Gastrocnemius medialis (tissue), 4 donors: ENCODE data around the gene CACNA2D2.

Source experiments
- POLR2A ChIP-seq, 2 donors: fragments of 450-650 bp; IDR thresholded peaks; one replicate each; pipeline ENCODE4 v1.6.1; 2017; ENCODE audit warnings: antibody characterized with exemption in 2 of 2, mild to moderate bottlenecking in 2 of 2, moderate library complexity in 2 of 2
- TF ChIP-seq, protein P1 (sequence below), 5 experiments: fragments of 450-650 bp in 3 of 5; fragments of 200-600 bp in 2 of 5; sonication (generic) in 2 of 5; IDR thresholded peaks in 4 of 5; conservative IDR thresholded peaks in 1 of 5; 1 replicate in 4 of 5; 2 replicates in 1 of 5; pipeline ENCODE4 v1.5.1; 2016 to 2019; ENCODE audit warnings: antibody characterized with exemption in 5 of 5, mild to moderate bottlenecking in 3 of 5, moderate library complexity in 3 of 5

DNA sequence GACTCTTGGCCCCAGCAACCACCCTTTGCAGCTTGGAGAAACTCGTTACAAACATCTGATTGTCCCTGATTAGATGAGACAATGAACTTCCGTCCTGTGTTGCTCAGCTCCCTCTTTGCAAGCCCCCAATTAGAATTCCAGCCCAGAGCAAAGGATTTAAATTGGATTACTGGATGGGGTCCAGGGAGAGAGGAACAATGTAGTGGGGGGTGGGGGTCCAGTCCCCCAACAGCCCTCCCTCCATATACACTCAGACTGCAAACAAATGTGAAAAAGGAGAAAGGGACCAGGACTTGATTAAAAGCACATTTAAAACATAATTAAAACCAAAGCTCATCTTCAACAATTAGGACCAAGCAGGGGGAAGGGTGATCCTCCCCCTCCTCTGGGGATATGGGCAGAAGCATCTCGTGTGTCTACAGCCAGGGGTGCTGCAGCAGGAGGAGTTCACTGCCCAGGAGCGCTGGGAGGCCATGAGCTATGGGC, 72.4 kb downstream of the CACNA2D2 start:
- no peak for TF ChIP-seq POLR2A (IDR thresholded peaks at IDR 0.05)
- TF ChIP-seq, protein P1, sequence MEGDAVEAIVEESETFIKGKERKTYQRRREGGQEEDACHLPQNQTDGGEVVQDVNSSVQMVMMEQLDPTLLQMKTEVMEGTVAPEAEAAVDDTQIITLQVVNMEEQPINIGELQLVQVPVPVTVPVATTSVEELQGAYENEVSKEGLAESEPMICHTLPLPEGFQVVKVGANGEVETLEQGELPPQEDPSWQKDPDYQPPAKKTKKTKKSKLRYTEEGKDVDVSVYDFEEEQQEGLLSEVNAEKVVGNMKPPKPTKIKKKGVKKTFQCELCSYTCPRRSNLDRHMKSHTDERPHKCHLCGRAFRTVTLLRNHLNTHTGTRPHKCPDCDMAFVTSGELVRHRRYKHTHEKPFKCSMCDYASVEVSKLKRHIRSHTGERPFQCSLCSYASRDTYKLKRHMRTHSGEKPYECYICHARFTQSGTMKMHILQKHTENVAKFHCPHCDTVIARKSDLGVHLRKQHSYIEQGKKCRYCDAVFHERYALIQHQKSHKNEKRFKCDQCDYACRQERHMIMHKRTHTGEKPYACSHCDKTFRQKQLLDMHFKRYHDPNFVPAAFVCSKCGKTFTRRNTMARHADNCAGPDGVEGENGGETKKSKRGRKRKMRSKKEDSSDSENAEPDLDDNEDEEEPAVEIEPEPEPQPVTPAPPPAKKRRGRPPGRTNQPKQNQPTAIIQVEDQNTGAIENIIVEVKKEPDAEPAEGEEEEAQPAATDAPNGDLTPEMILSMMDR (IDR thresholded peaks at IDR 0.05 in 4 of 5, conservative IDR thresholded peaks at IDR 0.05 in 1 of 5) = no peak
